SU-DHL-6 (cell line): ENCODE measurements around the gene WNT3.

Experiments
- H2AFZ ChIP-seq: fragments of 200-600 bp; sonication (generic); 2 replicates; pipeline ENCODE4 v1.6.1; 2014; ENCODE audit warnings: low read depth, mild to moderate bottlenecking, moderate library complexity, mixed read lengths, antibody characterized with exemption, low read length; ENCODE audit not compliant: severe bottlenecking
- H3F3A ChIP-seq: fragments of 200-600 bp; shearing (Covaris generic); 2 replicates; pipeline ENCODE4 v1.6.0; 2016; ENCODE audit warnings: antibody characterized with exemption, mild to moderate bottlenecking; ENCODE audit not compliant: insufficient read depth
- H3K27ac ChIP-seq: fragments of 200-600 bp; sonication (generic); 2 replicates; pipeline ENCODE4 v1.5.1; 2016; ENCODE audit warnings: low read depth, mild to moderate bottlenecking, low read length, moderate library complexity, mixed read lengths
- H3K27me3 ChIP-seq: fragments of 200-600 bp; sonication (generic), shearing (Covaris generic); 2 replicates; pipeline ENCODE4 v1.6.0; 2014; ENCODE audit warnings: mild to moderate bottlenecking, low read length
- H3K36me3 ChIP-seq: fragments of 200-600 bp; sonication (generic); 2 replicates; pipeline ENCODE4 v1.6.1; 2014; ENCODE audit warnings: mild to moderate bottlenecking, low read length, mixed read lengths
- H3K4me2 ChIP-seq: fragments of 300-600, 200-600 bp; shearing (Covaris generic), sonication (generic); 2 replicates; pipeline ENCODE4 v1.6.0; 2014; ENCODE audit warnings: low read length, low read depth, mild to moderate bottlenecking; ENCODE audit not compliant: poor library complexity, severe bottlenecking
- H3K4me3 ChIP-seq: fragments of 200-600 bp; sonication (generic); 2 replicates; pipeline ENCODE4 v1.5.1; 2014; ENCODE audit warnings: antibody characterized with exemption, low read length, mild to moderate bottlenecking, mixed read lengths; ENCODE audit not compliant: insufficient read depth, poor library complexity, severe bottlenecking
- H3K79me2 ChIP-seq: fragments of 200-600 bp; sonication (generic); 2 replicates; pipeline ENCODE4 v1.6.1; 2014; ENCODE audit warnings: mild to moderate bottlenecking, low read length, moderate library complexity; ENCODE audit not compliant: insufficient read depth
- H3K9ac ChIP-seq: fragments of 200-600 bp; sonication (generic); 2 replicates; pipeline ENCODE4 v1.7.0; 2014; ENCODE audit warnings: mild to moderate bottlenecking, low read length
- H3K9me2 ChIP-seq: fragments of 200-600 bp; sonication (generic); replicated peaks from 2 replicates; pipeline ENCODE4 v1.6.1; 2014; ENCODE audit warnings: low read length; ENCODE audit not compliant: insufficient read depth
- H3K9me3 ChIP-seq: fragments of 200-600 bp; sonication (generic); 2 replicates; pipeline ENCODE4 v1.6.1; 2014; ENCODE audit warnings: low read length, mixed read lengths; ENCODE audit not compliant: insufficient read depth
- H4K20me1 ChIP-seq: fragments of 200-600 bp; sonication (generic); 2 replicates; pipeline ENCODE4 v1.6.1; 2014; ENCODE audit warnings: low read depth, mild to moderate bottlenecking, antibody characterized with exemption, low read length, moderate library complexity, mixed read lengths
- EZH2phosphoT487 ChIP-seq: fragments of 200-600 bp; sonication (generic), shearing (Covaris generic); conservative IDR thresholded peaks from 2 replicates; pipeline ENCODE4 v1.6.1; 2018; ENCODE audit warnings: mild to moderate bottlenecking, antibody characterized with exemption, low read length, moderate library complexity, mixed read lengths
- TF ChIP-seq, protein P1 (sequence below): fragments of 200-600 bp; sonication (generic); IDR thresholded peaks from one replicate; pipeline ENCODE4 v1.5.1; 2017; ENCODE audit warnings: antibody characterized with exemption, mild to moderate bottlenecking, low read length, moderate library complexity; ENCODE audit not compliant: insufficient read depth, poor library complexity, severe bottlenecking

Gene WNT3

DNA sequence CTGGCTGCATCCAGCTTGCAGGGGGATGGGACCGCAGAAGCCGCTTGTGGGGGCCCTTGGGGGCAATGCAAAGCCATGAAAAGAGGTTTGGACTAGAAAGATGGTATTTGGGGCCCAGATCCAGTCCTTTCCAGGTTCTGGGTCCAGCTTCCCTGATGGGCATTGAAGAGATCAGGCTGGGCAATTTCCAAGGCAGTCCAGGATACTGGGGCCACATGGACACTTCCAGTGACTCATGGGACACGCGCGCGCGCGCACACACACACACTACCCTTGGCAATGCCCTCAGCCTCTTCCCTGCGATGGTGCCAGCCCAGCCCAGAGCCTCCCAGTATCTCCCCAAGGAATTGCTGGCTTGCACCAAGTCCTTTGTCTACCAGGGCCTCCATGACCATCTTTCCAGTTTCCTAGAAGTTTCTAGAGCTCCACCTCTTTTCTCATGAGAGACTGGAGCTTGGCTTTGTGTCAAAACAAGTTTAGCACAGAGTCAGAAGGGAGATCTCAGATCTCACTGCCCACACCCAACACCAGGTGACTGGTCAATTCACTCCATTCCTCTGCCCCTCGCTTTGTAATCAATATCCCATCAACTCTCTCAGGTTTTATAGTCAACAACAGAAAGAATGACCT lies 44.3 kb downstream of the WNT3 start:
- no peak overlapping the region for H3K4me3 ChIP-seq
- no peak overlapping the region for H3K4me2 ChIP-seq
- no peaks in the 10 kb centered on the region for H4K20me1 ChIP-seq
- no peaks in the 10 kb centered on the region for H3K27me3 ChIP-seq
- H3K27ac ChIP-seq: no peak overlapping the region
- H2AFZ ChIP-seq: no peak overlapping the region
- H3K9me2 ChIP-seq: no peaks in the 10 kb centered on the region
- TF ChIP-seq, protein P1, sequence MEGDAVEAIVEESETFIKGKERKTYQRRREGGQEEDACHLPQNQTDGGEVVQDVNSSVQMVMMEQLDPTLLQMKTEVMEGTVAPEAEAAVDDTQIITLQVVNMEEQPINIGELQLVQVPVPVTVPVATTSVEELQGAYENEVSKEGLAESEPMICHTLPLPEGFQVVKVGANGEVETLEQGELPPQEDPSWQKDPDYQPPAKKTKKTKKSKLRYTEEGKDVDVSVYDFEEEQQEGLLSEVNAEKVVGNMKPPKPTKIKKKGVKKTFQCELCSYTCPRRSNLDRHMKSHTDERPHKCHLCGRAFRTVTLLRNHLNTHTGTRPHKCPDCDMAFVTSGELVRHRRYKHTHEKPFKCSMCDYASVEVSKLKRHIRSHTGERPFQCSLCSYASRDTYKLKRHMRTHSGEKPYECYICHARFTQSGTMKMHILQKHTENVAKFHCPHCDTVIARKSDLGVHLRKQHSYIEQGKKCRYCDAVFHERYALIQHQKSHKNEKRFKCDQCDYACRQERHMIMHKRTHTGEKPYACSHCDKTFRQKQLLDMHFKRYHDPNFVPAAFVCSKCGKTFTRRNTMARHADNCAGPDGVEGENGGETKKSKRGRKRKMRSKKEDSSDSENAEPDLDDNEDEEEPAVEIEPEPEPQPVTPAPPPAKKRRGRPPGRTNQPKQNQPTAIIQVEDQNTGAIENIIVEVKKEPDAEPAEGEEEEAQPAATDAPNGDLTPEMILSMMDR: no peak
- TF ChIP-seq EZH2phosphoT487: no peak
- H3K9ac ChIP-seq: no peak overlapping the region
- H3K9me3 ChIP-seq: no peaks in the 10 kb centered on the region
- H3F3A ChIP-seq: no peaks in the 10 kb centered on the region
- no peaks in the 10 kb centered on the region for H3K79me2 ChIP-seq
- no peaks in the 10 kb centered on the region for H3K36me3 ChIP-seq

DNA sequence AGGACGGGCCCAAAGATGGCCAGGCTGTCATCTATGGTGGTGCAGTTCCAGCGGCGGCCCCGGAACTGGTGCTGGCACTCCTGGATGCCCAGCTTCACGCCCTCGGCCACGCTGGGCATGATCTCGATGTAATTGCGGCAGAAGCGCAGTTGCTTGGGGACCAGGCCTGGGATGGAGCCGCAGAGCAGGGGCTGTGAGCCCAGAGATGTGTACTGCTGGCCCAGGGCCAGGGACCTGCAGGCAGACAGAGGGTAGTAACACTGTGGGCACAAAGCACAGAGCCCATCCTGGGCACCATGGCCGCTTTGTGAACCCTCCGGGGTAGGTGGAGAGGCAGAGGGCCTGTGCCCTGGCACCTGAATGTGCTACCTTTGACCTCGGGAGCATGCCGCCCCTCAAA lies 44.8 kb downstream of the WNT3 start:
- H3K27me3 ChIP-seq: no peaks in the 10 kb centered on the region
- H3K9me3 ChIP-seq: no peaks in the 10 kb centered on the region
- H3K79me2 ChIP-seq: no peaks in the 10 kb centered on the region
- no peak overlapping the region for H3K27ac ChIP-seq
- H3K4me3 ChIP-seq: no peak overlapping the region
- H3K9me2 ChIP-seq: no peaks in the 10 kb centered on the region
- no peaks in the 10 kb centered on the region for H3F3A ChIP-seq
- H2AFZ ChIP-seq: no peak overlapping the region
- H4K20me1 ChIP-seq: no peaks in the 10 kb centered on the region
- H3K4me2 ChIP-seq: no peak overlapping the region
- H3K9ac ChIP-seq: no peak overlapping the region
- H3K36me3 ChIP-seq: no peaks in the 10 kb centered on the region
- TF ChIP-seq EZH2phosphoT487: no peak
- TF ChIP-seq, protein P1: no peak

DNA sequence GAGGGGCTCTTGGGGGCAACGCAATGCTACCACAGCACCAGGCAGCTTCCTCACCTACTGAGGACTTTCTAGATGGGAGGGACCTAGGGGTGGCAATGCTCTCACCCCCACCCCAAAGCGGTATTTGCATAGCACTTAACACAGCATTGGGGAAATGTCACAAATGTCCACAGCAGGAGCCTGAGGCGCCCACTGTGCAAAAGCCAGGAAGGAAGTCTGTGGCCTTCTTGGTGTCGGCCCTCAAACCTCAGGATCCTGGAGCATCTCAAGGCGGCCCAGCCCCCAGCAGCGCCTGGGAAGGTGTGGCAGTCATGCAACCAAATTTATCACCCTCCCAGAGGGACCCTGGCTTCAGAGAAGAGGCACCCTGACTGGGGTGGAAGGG lies 45.3 kb downstream of the WNT3 start:
- no peak overlapping the region for H3K4me2 ChIP-seq
- H3K9ac ChIP-seq: no peak overlapping the region
- H3K27ac ChIP-seq: no peak overlapping the region

More for the DNA sequence above, 45.3 kb downstream of the WNT3 start:
- Histone ChIP-seq H3F3A (no peaks in the 10 kb centered on the region), H3K79me2 (no peaks in the 10 kb centered on the region), H3K4me3 (no peak overlapping the region), H3K9me3 (no peaks in the 10 kb centered on the region), H2AFZ (no peak overlapping the region), H3K9me2 (no peaks in the 10 kb centered on the region), H4K20me1 (no peaks in the 10 kb centered on the region), H3K36me3 (no peaks in the 10 kb centered on the region), H3K27me3 (no peaks in the 10 kb centered on the region)
- TF ChIP-seq EZH2phosphoT487: no peak
- TF ChIP-seq, protein P1: no peak
